ENCODE results near the gene TM9SF3. TPM values are rescaled to one million over a fixed set of nuclear protein-coding genes. Genes with fewer than 3 reads are reported as not detected.

The TM9SF3 gene
- total and polyA plus RNA-seq, 2 donors (not counting 1 experiment from before 2014, with no cell fraction given) = 103 to 107 TPM

DNA sequence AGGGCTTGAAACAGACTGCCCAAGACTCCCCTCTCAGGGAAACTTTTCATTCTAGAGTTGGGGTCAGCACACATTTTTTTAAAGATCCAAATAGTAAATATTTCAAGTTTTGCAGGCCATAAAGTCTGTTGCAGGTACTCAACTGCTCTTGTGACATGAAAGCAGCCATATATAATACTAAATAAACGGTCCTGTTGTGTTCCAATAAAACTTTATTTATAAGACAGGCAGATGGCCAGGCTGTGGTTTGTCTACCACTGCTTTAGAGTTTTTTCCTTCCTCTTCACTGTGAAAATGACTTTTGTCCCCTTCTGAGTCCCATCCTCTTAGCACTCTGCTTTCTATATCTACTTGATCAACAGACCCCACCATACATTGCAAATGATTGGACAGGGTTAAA, 40.5 kb upstream of the TM9SF3 start:
- TF ChIP-seq EZH2 (IDR thresholded peaks at IDR 0.05; ENCODE audit: low read length, missing control alignments) (no peak), CTCF (conservative IDR thresholded peaks at IDR 0.05 in 1 of 2, IDR thresholded peaks at IDR 0.05 in 1 of 2; ENCODE audit: low read depth in 1 of 2, low read length in 2 of 2) (no peak)
- H3K36me3 ChIP-seq (ENCODE audit: control insufficient read depth, insufficient read depth, low read length) = no peaks in the 10 kb centered on the region

DNA sequence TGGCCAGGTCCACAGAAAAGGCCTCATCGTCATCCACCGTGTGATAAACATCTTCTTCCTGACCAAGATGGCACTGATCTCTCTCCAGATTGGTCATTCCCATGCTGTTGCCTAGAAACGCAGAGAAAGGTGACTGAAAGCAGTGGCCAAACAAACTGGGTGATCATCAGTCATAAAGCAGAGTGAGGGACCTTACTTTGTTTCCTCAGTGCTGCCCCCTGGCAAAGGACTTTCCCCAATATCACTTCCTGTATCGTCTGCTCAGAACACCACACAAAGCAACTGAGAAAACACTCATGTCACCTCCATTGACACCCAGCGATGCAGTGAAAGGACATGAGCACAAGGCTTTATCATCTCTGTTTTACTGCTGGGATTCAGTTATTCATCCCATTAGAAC, 40.0 kb upstream of the TM9SF3 start:
- Histone ChIP-seq H3K79me2 (ENCODE audit: control insufficient read depth, insufficient read depth, low read length) (no peaks in the 10 kb centered on the region), H3K27ac (ENCODE audit: insufficient read depth, low read length) (no peak overlapping the region), H4K20me1 (ENCODE audit: control insufficient read depth, extremely low read depth, insufficient read depth, low read length) (no peaks in the 10 kb centered on the region), H2AFZ (ENCODE audit: low read length) (no peak overlapping the region), H3K36me3 (ENCODE audit: control insufficient read depth, insufficient read depth, low read length) (no peaks in the 10 kb centered on the region), H3K4me2 (ENCODE audit: extremely low read depth, insufficient read depth, low read length) (no peak overlapping the region), H3K9me3 (ENCODE audit: control insufficient read depth, insufficient read depth, low read depth, low read length) (no peaks in the 10 kb centered on the region), H3K9ac (ENCODE audit: insufficient read depth, low read length) (no peak overlapping the region), H3K4me1 (ENCODE audit: control insufficient read depth, extremely low read depth, insufficient read depth, low read length) (no peaks in the 10 kb centered on the region), H3K4me3 (replicated peaks in 1 of 4; ENCODE audit: control extremely low read depth in 1 of 4, insufficient read depth in 1 of 4, low read depth in 3 of 4, low read length in 4 of 4) (no peak overlapping the region), H3K27me3 (ENCODE audit: control insufficient read depth, insufficient read depth, low read length) (no peaks in the 10 kb centered on the region)
- no peak for DNase-seq (ENCODE audit: low read depth in 2 of 2)
- TF ChIP-seq EZH2 (IDR thresholded peaks at IDR 0.05; ENCODE audit: low read length, missing control alignments) (no peak), CTCF (conservative IDR thresholded peaks at IDR 0.05 in 1 of 2, IDR thresholded peaks at IDR 0.05 in 1 of 2; ENCODE audit: low read depth in 1 of 2, low read length in 2 of 2) (no peak)

More for the DNA sequence above, 40.5 kb upstream of the TM9SF3 start:
- Histone ChIP-seq H3K27ac (ENCODE audit: insufficient read depth, low read length) (no peak overlapping the region), H3K4me1 (ENCODE audit: control insufficient read depth, extremely low read depth, insufficient read depth, low read length) (no peaks in the 10 kb centered on the region), H2AFZ (ENCODE audit: low read length) (no peak overlapping the region), H3K9ac (ENCODE audit: insufficient read depth, low read length) (no peak overlapping the region), H3K27me3 (ENCODE audit: control insufficient read depth, insufficient read depth, low read length) (no peaks in the 10 kb centered on the region), H3K9me3 (ENCODE audit: control insufficient read depth, insufficient read depth, low read depth, low read length) (no peaks in the 10 kb centered on the region), H3K79me2 (ENCODE audit: control insufficient read depth, insufficient read depth, low read length) (no peaks in the 10 kb centered on the region), H3K4me2 (ENCODE audit: extremely low read depth, insufficient read depth, low read length) (no peak overlapping the region), H4K20me1 (ENCODE audit: control insufficient read depth, extremely low read depth, insufficient read depth, low read length) (no peaks in the 10 kb centered on the region), H3K4me3 (replicated peaks in 1 of 4; ENCODE audit: control extremely low read depth in 1 of 4, insufficient read depth in 1 of 4, low read depth in 3 of 4, low read length in 4 of 4) (no peak overlapping the region)
- DNase-seq (ENCODE audit: low read depth in 2 of 2) = no peak

- H3K9ac ChIP-seq (ENCODE audit: insufficient read depth, low read length) = no peak overlapping the region
- no peak overlapping the region for H2AFZ ChIP-seq (ENCODE audit: low read length)
- H3K9me3 ChIP-seq (ENCODE audit: control insufficient read depth, insufficient read depth, low read depth, low read length) = no peaks in the 10 kb centered on the region
- no peak overlapping the region for H3K4me3 ChIP-seq (replicated peaks in 1 of 4; ENCODE audit: control extremely low read depth in 1 of 4, insufficient read depth in 1 of 4, low read depth in 3 of 4, low read length in 4 of 4)
- no peak for TF ChIP-seq EZH2 (IDR thresholded peaks at IDR 0.05; ENCODE audit: low read length, missing control alignments)
- TF ChIP-seq CTCF (conservative IDR thresholded peaks at IDR 0.05 in 1 of 2, IDR thresholded peaks at IDR 0.05 in 1 of 2; ENCODE audit: low read depth in 1 of 2, low read length in 2 of 2) = no peak
- no peaks in the 10 kb centered on the region for H3K4me1 ChIP-seq (ENCODE audit: control insufficient read depth, extremely low read depth, insufficient read depth, low read length)
- H3K27ac ChIP-seq (ENCODE audit: insufficient read depth, low read length) = no peak overlapping the region
- DNase-seq (ENCODE audit: low read depth in 2 of 2) = no peak
- H3K79me2 ChIP-seq (ENCODE audit: control insufficient read depth, insufficient read depth, low read length) = no peaks in the 10 kb centered on the region
- no peaks in the 10 kb centered on the region for H4K20me1 ChIP-seq (ENCODE audit: control insufficient read depth, extremely low read depth, insufficient read depth, low read length)
- H3K4me2 ChIP-seq (ENCODE audit: extremely low read depth, insufficient read depth, low read length) = no peak overlapping the region
- H3K27me3 ChIP-seq (ENCODE audit: control insufficient read depth, insufficient read depth, low read length) = no peaks in the 10 kb centered on the region
- H3K36me3 ChIP-seq (ENCODE audit: control insufficient read depth, insufficient read depth, low read length) = no peaks in the 10 kb centered on the region
These were observed 38.4 kb upstream of the TM9SF3 start for GRCh38 chr10:96625173-96625572.
